ENCODE results near the gene GNL2. TPM values are rescaled to one million over a fixed set of nuclear protein-coding genes. Genes with fewer than 3 reads are reported as not detected.

Gene GNL2
- total RNA-seq, 2 experiments from 2014 or later: 43.4 to 44.5 TPM

GRCh38 chr1:37616330-37616729 is 20.6 kb upstream of the GNL2 start:
- H3K9me3 Mint-ChIP-seq: no peaks in the 10 kb centered on the region

GRCh38 chr1:37614105-37614504 is 18.4 kb upstream of the GNL2 start:
- H3K27me3 Mint-ChIP-seq: peaks cover 44% of the 10 kb centered on the region

More at GRCh38 chr1:37616330-37616729, 20.6 kb upstream of the GNL2 start:
- TF ChIP-seq CTCF (IDR thresholded peaks at IDR 0.05): no peak
- Histone ChIP-seq H3K4me1 (ENCODE audit: insufficient read depth, low read length) (no peaks in the 10 kb centered on the region), H3K27me3 (ENCODE audit: control insufficient read depth in 1 of 2, insufficient read depth in 2 of 2, low read length in 2 of 2) (peaks cover 18 to 24% of the 10 kb centered on the region in 2 experiments), H3K4me3 (ENCODE audit: low read length) (no peak overlapping the region), H3K36me3 (ENCODE audit: insufficient read depth, low read length) (no peaks in the 10 kb centered on the region), H3K9me3 (ENCODE audit: control insufficient read depth in 1 of 2, insufficient read depth in 1 of 2, low read length in 2 of 2) (no peaks in the 10 kb centered on the region), H3K27ac (ENCODE audit: low read depth in 1 of 2, low read length in 2 of 2) (no peak overlapping the region)
- ATAC-seq (ENCODE audit: poor library complexity): no peak
- ChIA-PET POLR2A (no interaction called here), CTCF (no interaction called here)
- H3K4me1 Mint-ChIP-seq (ENCODE audit: low read depth): no peaks in the 10 kb centered on the region
- no peaks in the 10 kb centered on the region for H3K36me3 Mint-ChIP-seq (ENCODE audit: low read depth)
- DNase-seq: no peak
- H3K4me3 Mint-ChIP-seq: no peak overlapping the region
- H3K27me3 Mint-ChIP-seq: peaks cover 54% of the 10 kb centered on the region
- no peak overlapping the region for H3K27ac Mint-ChIP-seq
- intact Hi-C loops (cut with DNase I, micrococcal nuclease): no loop called here

GRCh38 chr1:37612186-37612585 is 16.4 kb upstream of the GNL2 start:
- H3K27me3 Mint-ChIP-seq: peaks cover 29% of the 10 kb centered on the region
- no peaks in the 10 kb centered on the region for H3K4me1 ChIP-seq (ENCODE audit: insufficient read depth, low read length)
- no peak for ATAC-seq (ENCODE audit: poor library complexity)
- ChIA-PET CTCF (no interaction called here), POLR2A (no interaction called here)
- peaks cover 9 to 18% of the 10 kb centered on the region in 2 experiments for H3K27me3 ChIP-seq (ENCODE audit: control insufficient read depth in 1 of 2, insufficient read depth in 2 of 2, low read length in 2 of 2)
- H3K27ac Mint-ChIP-seq: no peak overlapping the region
- H3K9me3 Mint-ChIP-seq: no peaks in the 10 kb centered on the region
- no peak overlapping the region for H3K27ac ChIP-seq (ENCODE audit: low read depth in 1 of 2, low read length in 2 of 2)
- no peaks in the 10 kb centered on the region for H3K4me1 Mint-ChIP-seq (ENCODE audit: low read depth)
- H3K36me3 ChIP-seq (ENCODE audit: insufficient read depth, low read length): no peaks in the 10 kb centered on the region
- H3K4me3 ChIP-seq (ENCODE audit: low read length): no peak overlapping the region
- H3K4me3 Mint-ChIP-seq: no peak overlapping the region
- no peaks in the 10 kb centered on the region for H3K36me3 Mint-ChIP-seq (ENCODE audit: low read depth)
- no peaks in the 10 kb centered on the region for H3K9me3 ChIP-seq (ENCODE audit: control insufficient read depth in 1 of 2, insufficient read depth in 1 of 2, low read length in 2 of 2)
- DNase-seq: no peak
- no peak for TF ChIP-seq CTCF (IDR thresholded peaks at IDR 0.05)
- intact Hi-C loops (cut with DNase I, micrococcal nuclease): no loop called here

More at GRCh38 chr1:37614105-37614504, 18.4 kb upstream of the GNL2 start:
- ChIA-PET POLR2A (no interaction called here), CTCF (no interaction called here)
- ATAC-seq (ENCODE audit: poor library complexity) (no peak), DNase-seq (no peak)
- no peaks in the 10 kb centered on the region for H3K4me1 ChIP-seq (ENCODE audit: insufficient read depth, low read length)
- Mint-ChIP-seq H3K27ac (no peak overlapping the region), H3K4me3 (no peak overlapping the region), H3K4me1 (ENCODE audit: low read depth) (no peaks in the 10 kb centered on the region), H3K36me3 (ENCODE audit: low read depth) (no peaks in the 10 kb centered on the region), H3K9me3 (no peaks in the 10 kb centered on the region)
- H3K27me3 ChIP-seq (ENCODE audit: control insufficient read depth in 1 of 2, insufficient read depth in 2 of 2, low read length in 2 of 2): peaks cover 10 to 18% of the 10 kb centered on the region in 2 experiments
- TF ChIP-seq CTCF (IDR thresholded peaks at IDR 0.05): no peak
- H3K9me3 ChIP-seq (ENCODE audit: control insufficient read depth in 1 of 2, insufficient read depth in 1 of 2, low read length in 2 of 2): no peaks in the 10 kb centered on the region
- H3K4me3 ChIP-seq (ENCODE audit: low read length): no peak overlapping the region
- H3K27ac ChIP-seq (ENCODE audit: low read depth in 1 of 2, low read length in 2 of 2): no peak overlapping the region
- no peaks in the 10 kb centered on the region for H3K36me3 ChIP-seq (ENCODE audit: insufficient read depth, low read length)
- intact Hi-C loops (cut with DNase I, micrococcal nuclease): no loop called here
